Lower leg skin (tissue), 3 donors: ENCODE results near the gene MS4A4A.

Experiments used
- POLR2A ChIP-seq, 2 donors: fragments of 450-650 bp; IDR thresholded peaks; one replicate each; pipeline ENCODE4 v1.6.1; 2016 to 2017; ENCODE audit warnings: antibody characterized with exemption in 2 of 2, mild to moderate bottlenecking in 1 of 2, moderate library complexity in 1 of 2
- TF ChIP-seq, protein P1 (sequence below), 3 donors: fragments of 450-650 bp; IDR thresholded peaks; one replicate each; pipeline ENCODE4 v1.5.1; 2016; ENCODE audit warnings: antibody characterized with exemption in 3 of 3, mild to moderate bottlenecking in 3 of 3, moderate library complexity in 2 of 3

DNA sequence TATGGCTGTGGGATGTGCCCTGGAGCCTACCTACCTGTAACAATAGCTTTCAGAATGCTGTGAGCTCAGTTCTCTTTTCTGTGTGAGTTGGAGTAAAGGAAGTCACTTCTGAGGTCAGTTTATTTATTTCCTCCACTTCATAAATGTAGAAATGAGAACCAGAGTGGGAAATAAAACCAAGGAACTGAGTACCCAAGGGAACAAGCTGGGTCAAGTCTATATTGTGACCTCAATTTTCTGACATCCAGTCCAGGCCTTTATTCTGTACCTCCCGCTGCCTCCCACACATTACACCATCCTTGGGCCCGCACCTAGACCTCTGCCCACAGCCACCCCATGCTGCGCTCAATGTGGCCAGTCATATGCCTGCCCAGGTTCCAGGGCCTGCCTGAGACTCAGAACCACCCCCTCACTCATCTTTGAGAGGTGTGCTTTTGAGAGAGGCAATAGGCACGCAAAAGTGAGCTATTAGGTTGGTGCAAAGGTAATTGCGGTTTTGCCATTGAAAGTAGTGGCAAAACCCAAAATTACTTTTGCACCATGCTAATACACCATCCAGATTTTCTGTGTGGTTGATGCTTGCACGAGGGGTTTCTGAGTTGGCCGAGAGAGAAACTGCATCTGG is 56.4 kb downstream of the MS4A4A start:
- TF ChIP-seq, protein P1, sequence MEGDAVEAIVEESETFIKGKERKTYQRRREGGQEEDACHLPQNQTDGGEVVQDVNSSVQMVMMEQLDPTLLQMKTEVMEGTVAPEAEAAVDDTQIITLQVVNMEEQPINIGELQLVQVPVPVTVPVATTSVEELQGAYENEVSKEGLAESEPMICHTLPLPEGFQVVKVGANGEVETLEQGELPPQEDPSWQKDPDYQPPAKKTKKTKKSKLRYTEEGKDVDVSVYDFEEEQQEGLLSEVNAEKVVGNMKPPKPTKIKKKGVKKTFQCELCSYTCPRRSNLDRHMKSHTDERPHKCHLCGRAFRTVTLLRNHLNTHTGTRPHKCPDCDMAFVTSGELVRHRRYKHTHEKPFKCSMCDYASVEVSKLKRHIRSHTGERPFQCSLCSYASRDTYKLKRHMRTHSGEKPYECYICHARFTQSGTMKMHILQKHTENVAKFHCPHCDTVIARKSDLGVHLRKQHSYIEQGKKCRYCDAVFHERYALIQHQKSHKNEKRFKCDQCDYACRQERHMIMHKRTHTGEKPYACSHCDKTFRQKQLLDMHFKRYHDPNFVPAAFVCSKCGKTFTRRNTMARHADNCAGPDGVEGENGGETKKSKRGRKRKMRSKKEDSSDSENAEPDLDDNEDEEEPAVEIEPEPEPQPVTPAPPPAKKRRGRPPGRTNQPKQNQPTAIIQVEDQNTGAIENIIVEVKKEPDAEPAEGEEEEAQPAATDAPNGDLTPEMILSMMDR (IDR thresholded peaks at IDR 0.05), result no peak
- TF ChIP-seq POLR2A (IDR thresholded peaks at IDR 0.05), result no peak
